Fibroblast of the aortic adventitia (primary cell): ENCODE data around the gene ABHD1. TPM values are rescaled to one million over a fixed set of nuclear protein-coding genes. Genes with fewer than 3 reads are reported as not detected.
"Not testable (repeated sequence)": the region's sequence is repeated elsewhere in the genome, so short reads cannot be mapped to it uniquely, and the experiment has no call there.

Experiments used
- DNase-seq: peaks from one replicate; pipeline ENCODE4 v3.0.0-alpha.2; 2010; ENCODE audit warnings: low read depth
- H3K4me3 ChIP-seq: 2 replicates; pipeline ENCODE4 v1.5.1; 2011; ENCODE audit warnings: low read depth, mild to moderate bottlenecking, control low read depth, low read length, moderate library complexity
- total RNA-seq: library from RNA; depleted of rRNA; stranded (reverse); fragments of >200 nt; gene quantifications from 2 replicates; pipeline ENCODE4 v1.2.3, GENCODE V29; 2012; ENCODE audit warnings: low replicate concordance
- TF ChIP-seq, protein P1 (sequence below): IDR thresholded peaks from 2 replicates; pipeline ENCODE4 v1.5.1; 2011; ENCODE audit warnings: mild to moderate bottlenecking, low read length, control low read depth, inconsistent platforms; ENCODE audit not compliant: insufficient read depth

ABHD1 gene
- 0.09 TPM in 1 of 2 replicates, not detected in the other for total RNA-seq

DNA sequence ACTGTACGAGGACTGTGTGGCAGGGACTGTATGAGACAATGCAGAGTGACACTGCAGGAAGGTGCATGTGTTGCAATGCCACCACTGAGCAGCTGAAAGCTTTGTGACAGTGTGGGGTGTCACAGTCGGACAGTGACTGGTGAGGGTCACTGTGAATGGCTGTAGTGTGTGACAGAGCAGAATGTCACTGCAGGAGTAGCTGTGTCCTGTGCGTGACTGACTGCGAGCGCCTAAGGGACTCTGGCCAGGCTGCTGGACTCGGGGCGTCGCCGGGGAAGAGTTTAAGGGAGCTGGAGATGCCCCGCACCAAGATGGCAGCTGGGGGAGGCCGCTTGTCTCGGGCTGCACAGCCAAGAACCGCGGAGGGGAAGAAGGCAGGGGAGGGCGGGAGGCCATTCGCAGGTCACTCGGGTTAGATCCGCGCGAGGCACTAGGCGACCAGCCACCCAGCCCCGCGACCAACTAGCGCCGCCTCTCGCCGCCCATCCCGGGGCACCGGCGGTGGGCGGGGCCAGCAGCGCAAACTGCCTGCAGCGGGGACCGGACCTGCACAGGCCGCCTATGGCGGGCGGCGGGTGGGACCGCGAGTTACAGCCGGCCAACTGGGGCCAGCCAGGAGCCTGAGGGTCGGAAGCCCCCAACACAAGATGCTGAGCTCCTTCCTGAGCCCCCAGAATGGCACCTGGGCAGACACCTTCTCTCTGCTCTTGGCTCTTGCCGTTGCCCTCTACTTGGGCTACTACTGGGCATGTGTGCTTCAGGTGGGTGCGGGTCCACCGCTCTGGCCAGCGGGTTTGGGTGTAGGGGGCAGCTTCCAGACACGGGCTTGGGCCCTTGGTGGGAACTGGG is at the start of gene ABHD1:
ABHD1 (plus strand) TSS at position 514 of the 849 bp plus-strand sequence; CDS start at position 648, 134 bp downstream.
- H3K4me3 ChIP-seq, result peak within 1 kb of the TSS; percentile 64
- no peak for DNase-seq

DNA sequence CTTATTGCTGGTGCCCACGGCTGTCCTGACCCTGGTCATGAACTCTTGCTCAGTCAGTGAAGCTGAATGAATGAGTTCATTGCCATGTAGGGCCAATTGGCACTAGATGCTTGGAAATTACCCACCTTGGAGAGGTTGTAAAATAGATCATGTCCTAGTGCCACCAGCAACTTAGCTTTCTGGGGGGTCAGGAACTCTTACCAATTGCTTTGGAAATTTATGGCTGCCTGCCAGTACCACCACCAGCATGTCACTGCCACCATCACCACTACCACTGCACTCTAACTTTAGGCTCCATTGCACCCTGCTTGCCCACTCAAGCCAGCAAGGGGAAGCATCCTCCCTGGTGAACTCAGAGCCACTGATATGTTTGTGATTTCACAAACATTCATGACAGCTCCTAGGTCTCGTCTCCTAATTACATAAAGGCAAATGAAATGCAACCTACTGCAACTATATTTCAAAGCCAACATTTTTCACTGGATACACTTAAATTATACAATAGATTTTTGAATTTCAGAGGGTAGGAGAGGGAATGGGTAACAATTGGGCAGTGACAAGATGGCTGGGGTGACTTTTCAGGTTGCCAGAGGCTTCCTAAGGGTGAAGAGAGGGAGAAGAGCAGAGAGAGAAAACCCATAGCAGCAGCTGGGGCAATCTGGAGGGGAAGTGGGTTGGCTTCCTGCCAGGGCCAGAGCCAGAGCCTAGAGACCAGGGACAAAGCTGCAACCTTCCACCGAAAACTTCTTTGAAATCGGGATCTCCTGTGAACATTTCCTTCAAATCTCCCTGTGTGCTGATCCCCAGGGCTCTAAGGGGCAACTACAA is 48.7 kb upstream of the ABHD1 start:
- H3K4me3 ChIP-seq, result no peak overlapping the region
- TF ChIP-seq, protein P1, sequence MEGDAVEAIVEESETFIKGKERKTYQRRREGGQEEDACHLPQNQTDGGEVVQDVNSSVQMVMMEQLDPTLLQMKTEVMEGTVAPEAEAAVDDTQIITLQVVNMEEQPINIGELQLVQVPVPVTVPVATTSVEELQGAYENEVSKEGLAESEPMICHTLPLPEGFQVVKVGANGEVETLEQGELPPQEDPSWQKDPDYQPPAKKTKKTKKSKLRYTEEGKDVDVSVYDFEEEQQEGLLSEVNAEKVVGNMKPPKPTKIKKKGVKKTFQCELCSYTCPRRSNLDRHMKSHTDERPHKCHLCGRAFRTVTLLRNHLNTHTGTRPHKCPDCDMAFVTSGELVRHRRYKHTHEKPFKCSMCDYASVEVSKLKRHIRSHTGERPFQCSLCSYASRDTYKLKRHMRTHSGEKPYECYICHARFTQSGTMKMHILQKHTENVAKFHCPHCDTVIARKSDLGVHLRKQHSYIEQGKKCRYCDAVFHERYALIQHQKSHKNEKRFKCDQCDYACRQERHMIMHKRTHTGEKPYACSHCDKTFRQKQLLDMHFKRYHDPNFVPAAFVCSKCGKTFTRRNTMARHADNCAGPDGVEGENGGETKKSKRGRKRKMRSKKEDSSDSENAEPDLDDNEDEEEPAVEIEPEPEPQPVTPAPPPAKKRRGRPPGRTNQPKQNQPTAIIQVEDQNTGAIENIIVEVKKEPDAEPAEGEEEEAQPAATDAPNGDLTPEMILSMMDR, result no peak
- no peak for DNase-seq

More for the DNA sequence above, at the start of gene ABHD1:
- TF ChIP-seq, protein P1, result no peak

DNA sequence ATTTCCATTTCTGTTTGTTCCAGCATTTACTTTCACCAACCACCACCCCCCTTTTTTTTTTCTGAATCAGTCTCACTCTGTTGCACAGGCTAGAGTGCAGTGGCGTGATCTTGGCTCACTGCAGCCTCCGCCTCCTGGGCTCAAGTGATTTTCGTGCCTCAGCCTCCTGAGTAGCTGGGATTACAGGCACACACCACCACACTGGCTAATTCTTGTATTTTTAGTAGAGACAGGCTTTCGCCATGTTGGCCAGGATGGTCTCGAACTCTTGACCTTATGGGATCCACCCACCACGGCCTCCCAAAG is 48.1 kb upstream of the ABHD1 start:
- not testable (repeated sequence) for H3K4me3 ChIP-seq

DNA sequence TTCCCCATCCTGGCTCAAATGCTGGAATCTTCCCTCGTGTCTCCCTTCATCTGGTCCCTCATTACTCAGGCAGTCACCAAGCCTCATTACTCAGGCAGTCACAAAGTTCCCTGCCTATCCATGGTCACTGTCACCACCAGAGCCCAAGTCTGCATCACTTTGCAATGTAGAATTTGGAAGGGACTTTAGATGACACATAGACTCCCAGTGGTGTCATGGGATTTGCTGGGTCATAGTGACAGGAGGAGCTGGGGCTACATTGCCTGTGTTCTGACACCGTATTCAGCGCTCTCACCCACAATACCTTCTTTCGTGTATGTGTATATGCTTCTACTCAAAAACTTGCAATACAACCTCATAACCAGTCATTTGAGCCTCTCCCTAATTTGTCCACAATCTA is 47.3 kb upstream of the ABHD1 start:
- TF ChIP-seq, protein P1, result no peak
- no peak overlapping the region for H3K4me3 ChIP-seq
- no peak for DNase-seq

More for the DNA sequence above, 48.1 kb upstream of the ABHD1 start:
- not testable (repeated sequence) for DNase-seq

DNA sequence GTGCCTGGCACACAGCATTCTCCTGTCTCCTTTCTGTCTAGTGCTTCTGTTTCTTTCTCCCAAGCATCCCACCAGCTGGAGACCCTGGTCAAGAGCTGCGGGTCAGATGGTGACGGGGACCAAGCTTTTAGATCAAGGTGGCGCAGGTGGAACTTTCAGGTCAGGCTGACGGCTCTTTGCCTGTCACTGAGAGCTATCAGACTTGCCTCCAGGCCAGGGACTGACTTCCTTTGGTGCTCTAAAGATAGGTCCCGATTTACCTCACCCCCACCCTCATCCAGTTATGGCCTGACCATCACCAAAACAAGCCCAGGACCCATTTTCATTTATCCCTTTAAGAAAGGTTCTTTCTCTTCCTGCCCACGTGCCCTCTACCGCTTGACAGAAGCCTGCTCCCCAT is 46.4 kb upstream of the ABHD1 start:
- no peak for DNase-seq
- TF ChIP-seq, protein P1, result no peak
- H3K4me3 ChIP-seq, result no peak overlapping the region

DNA sequence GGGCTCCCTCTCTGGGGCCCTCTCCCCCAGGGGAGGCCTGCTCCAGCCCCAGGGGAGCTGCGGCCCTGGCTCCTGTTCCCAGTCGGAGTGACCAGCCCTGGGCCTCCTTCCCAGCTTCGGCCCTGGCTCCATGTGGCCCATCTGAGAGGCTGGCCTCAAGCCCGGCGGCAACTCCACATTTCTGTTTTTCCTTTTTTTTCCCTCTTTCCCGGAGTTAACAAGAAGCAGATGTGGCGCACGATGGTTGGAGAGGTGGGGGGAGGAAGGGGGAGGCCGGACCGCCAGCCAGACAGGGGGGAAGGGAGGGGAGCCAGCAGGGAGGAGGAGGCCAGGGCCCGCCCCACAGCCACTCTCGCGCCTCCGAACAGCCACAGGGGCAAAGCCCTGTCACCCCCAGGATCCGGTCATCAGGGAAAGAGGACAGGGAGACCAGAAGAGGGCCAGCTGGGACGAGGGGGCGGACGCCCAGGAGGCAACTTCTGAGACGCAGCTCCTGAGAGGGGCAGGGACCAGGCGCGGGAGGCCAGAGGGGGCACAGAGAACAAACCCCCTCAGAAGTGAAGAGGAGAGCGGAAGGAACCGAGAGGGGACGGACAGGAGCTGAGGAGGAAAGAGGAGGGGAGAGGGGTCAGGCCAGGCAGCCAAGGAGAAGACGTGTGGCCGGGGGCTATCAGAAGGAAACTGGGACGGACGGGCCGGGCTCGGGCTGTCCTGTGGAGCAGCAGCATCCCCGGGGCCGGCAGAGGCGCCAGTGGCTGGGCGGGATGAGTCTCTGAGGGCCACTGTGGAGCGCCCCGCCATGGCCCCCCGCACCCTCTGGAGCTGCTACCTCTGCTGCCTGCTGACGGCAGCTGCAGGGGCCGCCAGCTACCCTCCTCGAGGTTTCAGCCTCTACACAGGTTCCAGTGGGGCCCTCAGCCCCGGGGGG is 45.1 kb upstream of the ABHD1 start, which contains the start of gene EMILIN1:
EMILIN1 (plus strand) TSS at position 349 of the 928 bp plus-strand sequence; CDS start at position 800, 451 bp downstream.
- H3K4me3 ChIP-seq, result peak within 1 kb of the TSS; percentile 94
- DNase-seq, result peak; percentile 97
- TF ChIP-seq, protein P1, result peak; percentile 30
